Measurements from ENCODE around the gene PROKR1. TPM values are rescaled to one million over a fixed set of nuclear protein-coding genes. Genes with fewer than 3 reads are reported as not detected.

Gene PROKR1
- total RNA-seq, 2 donors from 2014 or later, result 2.9 to 4.4 TPM

- TF ChIP-seq CTCF (conservative IDR thresholded peaks at IDR 0.05), result no peak
- no peak overlapping the region for H3K27ac Mint-ChIP-seq
- H3K27ac ChIP-seq (ENCODE audit: low read depth, low read length), result no peak overlapping the region
These were observed 15.7 kb downstream of the PROKR1 start for GRCh38 chr2:68659081-68659480.

GRCh38 chr2:68660658-68661057 lies 17.3 kb downstream of the PROKR1 start:
- Histone ChIP-seq H3K4me3 (ENCODE audit: low read length) (no peak overlapping the region), H3K4me1 (ENCODE audit: control insufficient read depth, insufficient read depth, low read length) (no peaks in the 10 kb centered on the region), H3K27ac (ENCODE audit: low read depth, low read length) (no peak overlapping the region), H3K36me3 (ENCODE audit: control insufficient read depth, insufficient read depth, low read length) (no peaks in the 10 kb centered on the region), H3K27me3 (ENCODE audit: control insufficient read depth, insufficient read depth, low read length, poor library complexity, severe bottlenecking) (no peaks in the 10 kb centered on the region), H3K9ac (ENCODE audit: extremely low read depth, low read length, poor library complexity, severe bottlenecking) (no peak overlapping the region), H3K9me3 (ENCODE audit: control insufficient read depth, low read length) (no peaks in the 10 kb centered on the region)
- H3K27me3 Mint-ChIP-seq (ENCODE audit: insufficient read depth), result no peaks in the 10 kb centered on the region
- no peak overlapping the region for H3K27ac Mint-ChIP-seq
- peaks cover 5% of the 10 kb centered on the region for H3K4me1 Mint-ChIP-seq
- 68 to 90% methylated on average over 3 of the region's 3 CpGs for WGBS, 2 experiments (ENCODE audit: insufficient coverage in 1 of 2, insufficient read length in 1 of 2)
- DNase-seq, result no peak
- H3K9me3 Mint-ChIP-seq, result no peaks in the 10 kb centered on the region
- H3K4me3 Mint-ChIP-seq, result no peak overlapping the region
- peaks cover 11% of the 10 kb centered on the region for H3K36me3 Mint-ChIP-seq (ENCODE audit: low read depth)
- TF ChIP-seq CTCF (conservative IDR thresholded peaks at IDR 0.05), result no peak

More at GRCh38 chr2:68659081-68659480, 15.7 kb downstream of the PROKR1 start:
- Mint-ChIP-seq H3K36me3 (ENCODE audit: low read depth) (peaks cover 21% of the 10 kb centered on the region), H3K27me3 (ENCODE audit: insufficient read depth) (no peaks in the 10 kb centered on the region), H3K4me1 (peaks cover 2% of the 10 kb centered on the region), H3K4me3 (no peak overlapping the region), H3K9me3 (no peaks in the 10 kb centered on the region)
- DNase-seq, result no peak
- no peak overlapping the region for H3K9ac ChIP-seq (ENCODE audit: extremely low read depth, low read length, poor library complexity, severe bottlenecking)
- no peaks in the 10 kb centered on the region for H3K9me3 ChIP-seq (ENCODE audit: control insufficient read depth, low read length)
- H3K27me3 ChIP-seq (ENCODE audit: control insufficient read depth, insufficient read depth, low read length, poor library complexity, severe bottlenecking), result no peaks in the 10 kb centered on the region
- no peaks in the 10 kb centered on the region for H3K4me1 ChIP-seq (ENCODE audit: control insufficient read depth, insufficient read depth, low read length)
- no peaks in the 10 kb centered on the region for H3K36me3 ChIP-seq (ENCODE audit: control insufficient read depth, insufficient read depth, low read length)
- no peak overlapping the region for H3K4me3 ChIP-seq (ENCODE audit: low read length)

- no peak overlapping the region for H3K9ac ChIP-seq (ENCODE audit: extremely low read depth, low read length, poor library complexity, severe bottlenecking)
- 96 to 100% methylated on average over 1 to 2 of the region's 2 CpGs for WGBS, 2 experiments (ENCODE audit: insufficient coverage in 1 of 2, insufficient read length in 1 of 2)
- H3K4me1 Mint-ChIP-seq, result peaks cover 10% of the 10 kb centered on the region
- no peaks in the 10 kb centered on the region for H3K4me1 ChIP-seq (ENCODE audit: control insufficient read depth, insufficient read depth, low read length)
- H3K9me3 ChIP-seq (ENCODE audit: control insufficient read depth, low read length), result no peaks in the 10 kb centered on the region
- H3K27ac ChIP-seq (ENCODE audit: low read depth, low read length), result no peak overlapping the region
- H3K36me3 Mint-ChIP-seq (ENCODE audit: low read depth), result no peaks in the 10 kb centered on the region
- H3K36me3 ChIP-seq (ENCODE audit: control insufficient read depth, insufficient read depth, low read length), result no peaks in the 10 kb centered on the region
- no peak for TF ChIP-seq CTCF (conservative IDR thresholded peaks at IDR 0.05)
- no peak for DNase-seq
- H3K27me3 ChIP-seq (ENCODE audit: control insufficient read depth, insufficient read depth, low read length, poor library complexity, severe bottlenecking), result no peaks in the 10 kb centered on the region
- no peak overlapping the region for H3K27ac Mint-ChIP-seq
- H3K27me3 Mint-ChIP-seq (ENCODE audit: insufficient read depth), result no peaks in the 10 kb centered on the region
- H3K4me3 ChIP-seq (ENCODE audit: low read length), result no peak overlapping the region
- peaks cover 5% of the 10 kb centered on the region for H3K9me3 Mint-ChIP-seq
- H3K4me3 Mint-ChIP-seq, result no peak overlapping the region
These were observed 19.1 kb downstream of the PROKR1 start for GRCh38 chr2:68662466-68662865.
